BLaER1 treated with 17β-estradiol and CSF1 and Interleukin-3, amounts not matched to agents 10 nM and 100 nM (cell line): ENCODE measurements around the gene UCK1.

Experiments
- H3K27ac ChIP-seq, 11 experiments: shearing (Covaris generic); formaldehyde crosslinking; 2 replicates each; pipeline ENCODE4 v1.8.1; 2022
- H3K27me3 ChIP-seq, 11 experiments: shearing (Covaris generic); formaldehyde crosslinking; 2 replicates each; pipeline ENCODE4 v1.8.1; 2022
- H3K36me3 ChIP-seq, 11 experiments: shearing (Covaris generic); formaldehyde crosslinking; 2 replicates each; pipeline ENCODE4 v1.8.1; 2022
- H3K4me1 ChIP-seq, 10 experiments: shearing (Covaris generic); formaldehyde crosslinking; 2 replicates each; pipeline ENCODE4 v1.8.1; 2022
- H3K4me2 ChIP-seq, 11 experiments: shearing (Covaris generic); formaldehyde crosslinking; 2 replicates each; pipeline ENCODE4 v1.8.1; 2022
- H3K4me3 ChIP-seq, 10 experiments: shearing (Covaris generic); formaldehyde crosslinking; 2 replicates each; pipeline ENCODE4 v1.8.1; 2022
- H3K9ac ChIP-seq, 11 experiments: shearing (Covaris generic); formaldehyde crosslinking; 2 replicates each; pipeline ENCODE4 v1.8.1; 2022
- H3K9me3 ChIP-seq, 11 experiments: shearing (Covaris generic); formaldehyde crosslinking; replicated peaks in 1 of 11; 2 replicates each; pipeline ENCODE4 v1.8.1; 2022
- H4K20me1 ChIP-seq, 11 experiments: shearing (Covaris generic); formaldehyde crosslinking; 2 replicates each; pipeline ENCODE4 v1.8.1; 2022
- Cebpa-rat ChIP-seq, 11 experiments: shearing (Covaris generic); IDR thresholded peaks; 2 replicates each; pipeline ENCODE4 v1.8.1; 2022

UCK1 gene

GRCh38 chr9:131575946-131576853 is 45.1 kb upstream of the UCK1 start:
- H4K20me1 ChIP-seq = peaks cover 35 to 63% (median 54%) of the 10 kb centered on the region in 11 experiments
- H3K27me3 ChIP-seq = no peaks in the 10 kb centered on the region
- H3K4me3 ChIP-seq = no peak overlapping the region
- H3K36me3 ChIP-seq = peaks cover 55 to 98% (median 84%) of the 10 kb centered on the region in 11 experiments
- H3K9me3 ChIP-seq = no peaks in the 10 kb centered on the region
- H3K4me1 ChIP-seq = peaks cover 37 to 64% (median 56%) of the 10 kb centered on the region in 10 experiments
- no peak overlapping the region for H3K9ac ChIP-seq
- H3K27ac ChIP-seq = no peak overlapping the region
- no peak for TF ChIP-seq Cebpa-rat (IDR thresholded peaks at IDR 0.05)
- peak overlapping the region in 6 of 11 experiments; percentile 2 to 95 (median 60); a peak in 6 of 22 replicates for H3K4me2 ChIP-seq

- no peaks in the 10 kb centered on the region for H3K27me3 ChIP-seq
Observed at GRCh38 chr9:131574730-131575640, 43.9 kb upstream of the UCK1 start.

DNA sequence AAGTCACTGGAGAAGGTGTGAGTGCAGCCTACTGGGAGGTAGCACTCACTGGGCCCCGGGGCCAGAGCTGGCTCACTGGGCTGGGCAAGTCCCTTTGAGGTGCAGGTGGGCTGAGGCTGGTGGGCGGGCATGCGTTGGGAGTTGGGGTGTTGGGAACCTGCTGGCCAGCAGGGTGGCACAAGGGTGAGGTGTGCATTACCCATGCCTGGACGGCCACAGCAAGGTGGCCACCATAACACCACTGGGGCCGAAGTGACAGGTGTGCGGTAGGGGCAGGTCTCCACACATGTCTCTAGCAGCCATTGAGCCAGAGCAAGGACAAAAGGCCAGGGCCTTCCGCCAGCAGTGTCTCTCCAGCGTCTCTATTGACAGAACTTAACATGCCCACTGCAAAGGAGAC is 36.8 kb upstream of the UCK1 start:
- no peaks in the 10 kb centered on the region for H4K20me1 ChIP-seq
- H3K4me2 ChIP-seq = no peak overlapping the region
- peaks cover 0 to 21% (median 8%) of the 10 kb centered on the region in 11 experiments; a peak in 17 of 22 replicates for H3K9me3 ChIP-seq
- H3K4me1 ChIP-seq = no peaks in the 10 kb centered on the region
- no peak overlapping the region for H3K9ac ChIP-seq
- no peak overlapping the region for H3K4me3 ChIP-seq
- no peak for TF ChIP-seq Cebpa-rat (IDR thresholded peaks at IDR 0.05)
- no peak overlapping the region for H3K27ac ChIP-seq
- H3K27me3 ChIP-seq = no peaks in the 10 kb centered on the region
- peaks cover 30 to 55% (median 42%) of the 10 kb centered on the region in 11 experiments for H3K36me3 ChIP-seq

More at GRCh38 chr9:131574730-131575640, 43.9 kb upstream of the UCK1 start:
- peak overlapping the region in 4 of 11 experiments; percentile 4 to 82 (median 42); a peak in 4 of 22 replicates for H3K4me2 ChIP-seq
- peaks cover 27 to 54% (median 44%) of the 10 kb centered on the region in 10 experiments for H3K4me1 ChIP-seq
- H4K20me1 ChIP-seq = peaks cover 30 to 51% (median 46%) of the 10 kb centered on the region in 11 experiments
- peaks cover 49 to 98% (median 79%) of the 10 kb centered on the region in 11 experiments for H3K36me3 ChIP-seq
- no peak overlapping the region for H3K4me3 ChIP-seq
- no peaks in the 10 kb centered on the region for H3K9me3 ChIP-seq
- TF ChIP-seq Cebpa-rat (IDR thresholded peaks at IDR 0.05) = no peak
- no peak overlapping the region for H3K27ac ChIP-seq
- no peak overlapping the region for H3K9ac ChIP-seq

GRCh38 chr9:131566158-131566557 is 35.1 kb upstream of the UCK1 start:
- H3K9me3 ChIP-seq = peaks cover 0 to 28% (median 16%) of the 10 kb centered on the region in 11 experiments; a peak in 19 of 22 replicates

DNA sequence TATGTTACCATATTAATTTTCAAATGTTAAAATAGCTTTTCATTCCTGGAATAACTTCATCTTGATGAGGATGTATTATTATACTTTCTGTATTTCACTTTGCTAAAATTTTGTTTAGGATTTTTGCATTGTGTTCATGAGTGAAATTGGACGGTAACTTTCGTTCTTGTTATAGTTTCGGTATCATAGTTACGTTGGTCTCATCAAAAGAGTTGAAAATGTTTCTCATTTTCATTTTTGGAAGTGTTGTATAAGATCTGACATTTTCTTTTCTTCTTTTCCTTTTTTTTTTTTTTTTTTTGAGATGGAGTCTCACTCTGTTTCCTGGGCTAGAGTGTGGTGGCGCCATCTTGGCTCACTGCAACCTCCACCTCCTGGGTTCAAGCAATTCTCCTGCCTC is 34.3 kb upstream of the UCK1 start:
- H3K27me3 ChIP-seq = no peaks in the 10 kb centered on the region
- no peaks in the 10 kb centered on the region for H3K4me1 ChIP-seq
- TF ChIP-seq Cebpa-rat (IDR thresholded peaks at IDR 0.05) = no peak
- H3K4me3 ChIP-seq = no peak overlapping the region
- H3K4me2 ChIP-seq = no peak overlapping the region
- no peak overlapping the region for H3K27ac ChIP-seq
- peaks cover 11 to 30% (median 19%) of the 10 kb centered on the region in 11 experiments; a peak in 19 of 22 replicates for H3K36me3 ChIP-seq
- peaks cover 0 to 34% (median 21%) of the 10 kb centered on the region in 11 experiments; a peak in 20 of 22 replicates for H3K9me3 ChIP-seq
- no peaks in the 10 kb centered on the region for H4K20me1 ChIP-seq
- no peak overlapping the region for H3K9ac ChIP-seq

More at GRCh38 chr9:131566158-131566557, 35.1 kb upstream of the UCK1 start:
- TF ChIP-seq Cebpa-rat (IDR thresholded peaks at IDR 0.05) = no peak
- Histone ChIP-seq H3K36me3 (peaks cover 14 to 38% (median 25%) of the 10 kb centered on the region in 11 experiments; a peak in 21 of 22 replicates), H3K4me1 (no peaks in the 10 kb centered on the region), H3K4me2 (no peak overlapping the region), H4K20me1 (no peaks in the 10 kb centered on the region), H3K9ac (no peak overlapping the region), H3K27ac (no peak overlapping the region), H3K27me3 (no peaks in the 10 kb centered on the region), H3K4me3 (no peak overlapping the region)

DNA sequence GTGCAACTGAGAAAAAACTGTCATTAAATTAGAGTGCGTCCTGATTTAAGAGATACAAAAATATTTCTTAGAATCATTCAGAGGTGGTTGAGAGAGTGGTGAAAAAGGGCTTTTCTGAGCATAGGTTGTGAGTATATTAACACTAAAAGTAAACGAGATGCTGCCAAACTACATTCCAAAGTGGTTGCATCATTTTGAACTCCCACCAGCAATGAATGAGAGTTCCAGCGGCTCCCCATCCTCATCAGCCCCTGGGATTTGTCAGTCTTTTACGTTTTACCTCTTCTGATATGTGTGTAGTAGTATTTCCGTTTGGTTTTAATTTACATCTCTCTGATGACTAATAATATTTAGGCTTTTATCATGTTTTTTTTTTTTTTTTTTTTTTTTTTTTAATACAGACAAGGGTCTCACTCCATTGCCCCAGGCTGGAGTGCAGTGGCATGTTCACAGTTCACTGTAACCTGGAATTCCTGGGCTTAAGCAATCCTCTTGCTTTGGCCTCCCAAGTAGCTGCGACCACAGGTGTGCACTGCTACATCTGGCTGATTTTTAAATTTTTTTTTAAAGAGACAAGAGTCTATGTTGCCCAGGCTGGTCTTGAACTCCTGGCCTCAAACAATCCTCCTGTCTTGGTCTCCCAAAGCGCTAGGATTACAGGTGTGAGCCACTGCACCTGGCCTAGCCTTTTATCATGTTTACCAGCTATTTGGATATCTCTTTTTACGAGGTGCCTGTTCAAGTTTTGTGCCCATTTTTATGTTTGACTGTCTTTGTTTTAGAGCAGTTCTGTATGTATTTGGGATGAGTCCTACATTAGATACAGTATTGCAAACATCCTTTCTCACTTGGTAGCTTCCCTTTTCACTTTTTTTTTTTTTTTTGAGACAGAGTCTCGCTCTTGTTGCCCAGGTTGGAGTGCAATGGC is 31.2 kb upstream of the UCK1 start:
- TF ChIP-seq Cebpa-rat (IDR thresholded peaks at IDR 0.05) = no peak
- no peak overlapping the region for H3K9ac ChIP-seq
- H4K20me1 ChIP-seq = no peaks in the 10 kb centered on the region
- H3K27me3 ChIP-seq = no peaks in the 10 kb centered on the region
- H3K4me3 ChIP-seq = no peak overlapping the region
- no peak overlapping the region for H3K4me2 ChIP-seq
- H3K9me3 ChIP-seq = peaks cover 0 to 34% (median 21%) of the 10 kb centered on the region in 11 experiments; a peak in 20 of 22 replicates
- H3K36me3 ChIP-seq = peaks cover 0 to 5% (median 0%) of the 10 kb centered on the region in 11 experiments; a peak in 1 of 22 replicates
- peaks cover 0 to 13% (median 0%) of the 10 kb centered on the region in 10 experiments; a peak in 3 of 20 replicates for H3K4me1 ChIP-seq
- no peak overlapping the region for H3K27ac ChIP-seq

DNA sequence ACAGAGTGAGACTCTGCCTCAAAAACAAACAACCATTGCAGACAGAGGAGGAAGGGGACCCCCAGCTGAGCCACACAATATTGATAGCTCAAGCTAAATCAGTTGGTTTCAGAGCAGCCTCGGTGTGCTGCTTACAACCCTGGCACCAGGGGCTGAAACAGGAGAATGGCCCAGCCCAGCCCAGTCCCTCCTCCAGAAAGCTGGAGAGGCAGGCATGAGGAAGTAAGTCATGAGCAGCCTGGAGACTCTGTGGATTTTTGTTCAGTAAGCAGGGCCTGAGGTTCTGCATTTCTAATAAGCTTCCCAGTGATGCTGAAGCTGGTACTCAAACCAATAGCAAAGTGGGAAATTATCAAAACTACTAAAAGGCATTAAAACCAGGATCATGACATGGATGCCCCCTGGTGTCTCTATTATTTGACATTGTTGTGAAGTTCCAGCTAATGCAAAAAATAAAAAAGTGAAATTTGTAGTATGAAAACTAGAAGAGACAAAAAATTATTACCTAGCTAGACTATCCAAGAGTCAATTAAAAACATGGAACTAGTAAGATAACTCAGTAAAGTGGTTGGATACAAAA is 28.4 kb upstream of the UCK1 start:
- no peaks in the 10 kb centered on the region for H3K27me3 ChIP-seq
- H3K4me2 ChIP-seq = no peak overlapping the region
- H3K27ac ChIP-seq = no peak overlapping the region
- H4K20me1 ChIP-seq = no peaks in the 10 kb centered on the region
- 0 out of 22 replicates have a peak, but pooled peaks cover 0 to 5% (median 0%) of the 10 kb centered on the region in 11 experiments for H3K36me3 ChIP-seq
- H3K4me1 ChIP-seq = peaks cover 0 to 13% (median 0%) of the 10 kb centered on the region in 10 experiments; a peak in 3 of 20 replicates
- peaks cover 0 to 36% (median 19%) of the 10 kb centered on the region in 11 experiments; a peak in 20 of 22 replicates for H3K9me3 ChIP-seq
- no peak overlapping the region for H3K9ac ChIP-seq
- no peak overlapping the region for H3K4me3 ChIP-seq
- no peak for TF ChIP-seq Cebpa-rat (IDR thresholded peaks at IDR 0.05)
